ENCODE measurements around the gene SBNO1.

GRCh38 chr12:123351349-123351748 lies 13.3 kb downstream of the SBNO1 start:
- TF ChIP-seq EZH2 (IDR thresholded peaks at IDR 0.05; ENCODE audit: borderline replicate concordance, low read depth, low read length, poor library complexity, severe bottlenecking): no peak
- TF ChIP-seq CTCF (conservative IDR thresholded peaks at IDR 0.05; ENCODE audit: low read depth, low read length): no peak

Measured in A673 (cell line).